Omental fat pad (tissue), 4 donors: ENCODE measurements around the gene TEN1. TPM values are rescaled to one million over a fixed set of nuclear protein-coding genes. Genes with fewer than 3 reads are reported as not detected.

ENCODE experiments used
- ATAC-seq: fragments of 150-250 bp; one replicate; pipeline ENCODE4 v1.9.1; 2016; ENCODE audit warnings: mild to moderate bottlenecking, moderate library complexity; ENCODE audit not compliant: low FRiP score
- DNase-seq: peaks from one replicate; pipeline ENCODE4 v3.0.0-alpha.2; 2019; ENCODE audit warnings: low spot score
- total RNA-seq, 4 donors: library from RNA; depleted of rRNA; stranded (reverse); fragments of >200 nt; gene quantifications; one replicate each; pipeline ENCODE4 v1.1.0, GENCODE V29; 2016
- TF ChIP-seq, protein P1 (sequence below), 3 donors: fragments of 450-650 bp; IDR thresholded peaks; one replicate each; pipeline ENCODE4 v1.5.1; 2016 to 2017; ENCODE audit warnings: antibody characterized with exemption in 3 of 3, mild to moderate bottlenecking in 3 of 3, moderate library complexity in 2 of 3

TEN1 gene
- total RNA-seq, 4 donors from 2014 or later, result 17.5 to 28.6 (median 19.9) TPM

DNA sequence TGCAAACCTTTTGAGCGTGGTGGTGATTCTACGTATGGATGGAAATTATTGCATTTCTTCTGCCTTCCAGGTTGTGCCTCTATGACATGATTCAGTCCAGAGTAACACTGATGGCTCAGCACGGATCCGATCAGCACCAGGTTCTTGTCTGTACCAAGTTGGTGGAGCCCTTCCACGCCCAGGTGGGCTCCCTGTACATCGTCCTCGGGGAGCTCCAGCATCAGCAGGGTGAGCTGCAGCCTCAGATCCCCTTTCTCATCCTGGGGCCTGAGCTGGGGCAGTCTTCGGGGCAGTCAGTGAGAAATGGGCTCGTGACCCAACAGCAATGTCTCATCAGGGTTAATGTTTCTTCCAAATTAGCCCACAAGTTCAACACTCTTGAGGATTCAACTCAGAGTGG lies 12.4 kb downstream of the TEN1 start:
- DNase-seq (no peak), ATAC-seq (no peak)
- TF ChIP-seq, protein P1, sequence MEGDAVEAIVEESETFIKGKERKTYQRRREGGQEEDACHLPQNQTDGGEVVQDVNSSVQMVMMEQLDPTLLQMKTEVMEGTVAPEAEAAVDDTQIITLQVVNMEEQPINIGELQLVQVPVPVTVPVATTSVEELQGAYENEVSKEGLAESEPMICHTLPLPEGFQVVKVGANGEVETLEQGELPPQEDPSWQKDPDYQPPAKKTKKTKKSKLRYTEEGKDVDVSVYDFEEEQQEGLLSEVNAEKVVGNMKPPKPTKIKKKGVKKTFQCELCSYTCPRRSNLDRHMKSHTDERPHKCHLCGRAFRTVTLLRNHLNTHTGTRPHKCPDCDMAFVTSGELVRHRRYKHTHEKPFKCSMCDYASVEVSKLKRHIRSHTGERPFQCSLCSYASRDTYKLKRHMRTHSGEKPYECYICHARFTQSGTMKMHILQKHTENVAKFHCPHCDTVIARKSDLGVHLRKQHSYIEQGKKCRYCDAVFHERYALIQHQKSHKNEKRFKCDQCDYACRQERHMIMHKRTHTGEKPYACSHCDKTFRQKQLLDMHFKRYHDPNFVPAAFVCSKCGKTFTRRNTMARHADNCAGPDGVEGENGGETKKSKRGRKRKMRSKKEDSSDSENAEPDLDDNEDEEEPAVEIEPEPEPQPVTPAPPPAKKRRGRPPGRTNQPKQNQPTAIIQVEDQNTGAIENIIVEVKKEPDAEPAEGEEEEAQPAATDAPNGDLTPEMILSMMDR (IDR thresholded peaks at IDR 0.05), result no peak

DNA sequence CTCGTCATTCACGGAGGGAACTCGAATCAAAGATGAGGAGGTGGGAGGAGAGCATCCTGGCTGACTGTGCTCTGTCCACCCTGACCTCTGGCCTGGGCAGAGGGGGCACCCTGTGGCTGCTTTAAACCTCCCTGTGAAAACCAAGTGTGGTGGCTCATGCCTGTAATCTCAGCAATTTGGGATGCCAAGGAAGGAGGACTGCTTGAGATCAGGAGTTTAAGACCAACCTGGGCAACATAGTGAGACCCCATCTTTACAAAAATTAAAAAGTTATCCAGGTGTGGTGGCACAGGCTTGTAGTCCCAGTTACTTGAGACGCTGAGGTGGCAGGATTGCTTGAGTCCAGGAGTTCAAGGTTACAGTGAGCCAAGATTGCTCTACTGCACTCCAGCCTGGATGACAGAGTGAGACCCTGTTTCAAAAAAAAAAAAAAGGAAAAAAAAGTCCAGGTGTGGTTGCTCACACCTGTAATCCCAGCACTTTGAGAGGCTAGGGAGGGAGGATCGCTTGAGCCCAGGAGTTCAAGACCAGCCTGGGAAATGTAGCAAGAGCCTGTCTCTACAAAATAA lies 15.8 kb downstream of the TEN1 start:
- DNase-seq (no peak), ATAC-seq (no peak)
- TF ChIP-seq, protein P1 (IDR thresholded peaks at IDR 0.05), result no peak

DNA sequence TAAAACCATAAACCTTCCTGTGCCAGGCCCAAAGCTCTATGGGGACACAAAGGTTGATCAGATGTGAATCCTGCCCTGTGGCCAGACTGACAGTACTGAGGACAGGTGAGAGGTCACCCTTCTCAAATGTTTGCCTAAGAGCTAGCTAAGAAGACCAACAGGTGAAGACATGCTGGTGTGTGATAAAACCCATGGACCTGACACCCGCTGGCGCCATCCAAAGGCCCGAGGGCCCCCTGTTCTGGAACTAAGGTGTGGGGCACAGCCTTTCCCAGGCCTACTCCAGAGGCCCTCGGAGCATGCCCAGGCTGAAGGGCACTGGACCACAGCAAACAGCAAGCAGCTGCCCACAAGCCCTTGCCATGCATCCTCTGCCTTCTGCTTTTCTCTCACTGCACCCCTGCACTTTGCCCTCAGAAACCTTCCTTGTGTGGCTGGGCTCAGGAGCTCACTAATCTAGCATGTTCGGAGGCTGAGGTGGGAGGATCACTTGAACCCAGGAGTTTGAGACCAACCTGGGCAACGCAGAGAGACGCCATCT lies 16.4 kb downstream of the TEN1 start:
- TF ChIP-seq, protein P1 (IDR thresholded peaks at IDR 0.05), result no peak
- ATAC-seq (no peak), DNase-seq (no peak)

DNA sequence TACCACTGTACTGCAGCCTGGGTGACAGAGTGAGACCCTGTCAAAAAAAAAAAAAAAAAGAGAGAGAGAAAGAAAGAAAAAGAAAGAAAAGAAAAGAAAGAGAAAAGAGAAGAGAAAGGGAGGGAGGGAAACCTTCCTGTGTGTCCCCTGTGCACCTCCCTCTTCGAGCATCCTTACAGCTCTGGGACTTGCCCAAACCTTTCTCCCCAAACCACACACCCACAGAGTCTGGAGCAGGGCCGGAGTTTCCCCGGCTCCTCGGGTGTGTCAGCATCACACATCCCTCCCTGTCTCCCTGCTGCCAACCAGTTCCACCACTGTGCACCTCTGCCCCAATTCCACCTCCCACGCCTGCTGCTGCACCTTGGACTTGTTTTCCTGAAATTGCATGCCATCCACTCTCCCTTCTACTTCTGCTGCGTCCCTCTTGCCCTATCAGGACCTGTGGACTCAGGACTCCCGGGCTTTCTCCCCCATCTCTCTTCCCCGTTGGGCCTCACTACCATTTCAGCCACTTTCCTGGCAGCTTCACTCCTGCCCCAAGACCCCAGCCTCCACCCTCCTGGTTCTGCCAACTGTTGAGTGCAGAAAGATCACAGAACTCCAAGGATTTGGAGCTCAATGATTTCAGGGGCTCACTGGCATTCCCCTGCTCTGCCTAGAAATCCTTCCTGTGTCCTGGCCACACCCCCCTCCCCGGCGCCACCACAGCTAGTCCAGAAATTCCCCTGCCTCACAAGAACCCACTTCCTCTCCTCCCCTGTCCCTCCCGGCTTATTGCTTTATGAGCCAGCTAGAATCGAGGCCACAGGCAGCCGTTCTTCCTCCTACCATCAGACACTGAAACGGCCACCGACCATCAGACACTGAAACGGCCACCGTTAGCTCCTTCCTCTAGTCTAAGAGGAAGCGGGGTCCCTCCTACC lies 17.9 kb downstream of the TEN1 start:
- no peak for DNase-seq
- ATAC-seq, result peak; percentile 74
- TF ChIP-seq, protein P1 (IDR thresholded peaks at IDR 0.05), result no peak

DNA sequence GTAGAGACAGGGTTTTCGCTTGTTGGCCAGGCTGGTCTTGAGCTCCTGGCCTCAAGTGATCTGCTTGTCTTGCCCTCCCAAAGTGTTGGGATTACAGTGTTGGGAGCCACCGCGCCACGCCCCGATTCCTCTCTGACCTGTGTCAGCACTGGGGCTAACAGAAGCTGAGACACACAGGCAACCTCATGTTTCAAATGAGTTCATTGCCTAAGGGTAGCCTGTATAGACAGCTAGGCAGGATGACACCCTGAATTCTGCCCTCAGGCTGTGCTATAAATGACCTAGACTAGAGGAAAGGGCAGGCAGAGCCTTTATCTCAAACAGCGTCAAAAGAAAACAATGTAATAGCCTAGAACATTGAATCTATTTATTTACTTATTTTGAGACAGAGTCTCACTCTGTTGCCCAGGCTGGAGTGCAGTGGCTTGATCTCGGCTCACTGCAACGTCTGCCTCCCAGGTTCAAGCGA lies 19.3 kb downstream of the TEN1 start:
- DNase-seq, result no peak
- TF ChIP-seq, protein P1 (IDR thresholded peaks at IDR 0.05), result no peak
- no peak for ATAC-seq

DNA sequence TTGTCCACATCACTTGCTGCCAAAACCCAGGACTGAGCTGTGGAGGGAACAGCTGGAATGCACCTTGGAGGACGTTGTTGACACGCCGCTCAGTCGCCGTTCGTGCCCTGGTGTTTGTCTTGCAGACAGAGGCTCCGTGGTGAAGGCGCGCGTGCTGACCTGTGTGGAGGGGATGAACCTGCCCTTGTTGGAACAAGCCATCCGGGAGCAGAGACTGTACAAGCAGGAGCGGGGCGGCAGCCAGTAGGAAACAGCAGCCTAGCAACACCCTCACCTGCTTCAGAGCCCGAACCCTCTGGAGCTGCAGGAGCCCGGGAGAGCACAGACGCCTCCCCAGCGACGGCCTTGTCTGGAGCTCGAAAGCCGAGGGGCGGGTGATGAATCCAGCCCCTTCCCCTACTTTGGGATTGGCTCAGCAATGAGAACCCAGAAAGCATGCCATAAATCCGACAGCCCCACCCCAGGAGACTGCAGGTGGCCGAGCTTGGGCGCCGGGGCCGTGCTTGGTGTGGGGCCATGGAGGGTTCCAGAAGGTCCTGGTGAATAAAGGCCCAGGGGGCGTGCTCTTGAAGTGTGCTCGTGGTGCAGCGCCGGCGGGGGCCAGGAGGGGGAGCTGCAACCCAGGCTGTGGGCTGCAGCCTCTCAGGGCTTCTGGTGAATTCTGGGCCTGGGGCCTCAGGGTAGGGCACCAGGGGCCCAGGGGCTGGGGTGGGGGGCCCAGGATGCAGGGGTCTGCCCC lies 21.1 kb downstream of the TEN1 start:
- TF ChIP-seq, protein P1 (IDR thresholded peaks at IDR 0.05), result no peak
- no peak for ATAC-seq
- DNase-seq, result peak; percentile 39
